ENCODE results near the gene PDZD2.

PDZD2 gene

DNA sequence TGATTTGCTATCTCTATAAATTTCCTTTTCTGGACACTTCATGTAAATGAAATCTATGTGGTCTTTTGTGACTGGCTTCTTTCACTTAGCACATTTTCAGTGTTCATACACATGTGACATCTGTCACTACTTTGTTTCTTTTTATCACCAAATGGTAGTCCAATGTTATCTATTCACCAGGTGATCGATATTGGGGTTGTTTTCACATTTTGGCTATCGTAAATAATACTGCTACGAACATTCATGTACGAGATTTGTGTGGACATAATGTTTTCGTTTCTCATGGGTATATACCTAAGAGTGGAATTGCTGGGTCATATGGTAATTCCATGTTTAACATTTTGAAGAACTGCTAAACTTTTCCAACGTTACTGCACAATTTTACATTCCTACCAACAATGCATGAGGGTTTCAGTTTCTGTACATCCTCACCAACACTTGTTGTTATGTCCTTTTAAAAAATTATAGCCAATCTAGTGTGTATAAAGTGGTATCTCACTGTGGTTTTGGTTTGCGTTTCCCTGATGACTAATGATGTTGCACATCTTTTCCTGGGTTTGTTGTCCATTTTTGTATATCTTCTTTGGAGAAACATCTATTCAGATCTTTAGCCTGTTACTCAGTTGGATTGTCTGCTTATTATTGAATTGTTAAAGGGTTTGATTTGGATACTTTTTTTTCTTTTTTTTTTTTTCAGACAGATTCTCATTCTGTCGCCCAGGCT, 263.0 kb downstream of the PDZD2 start:
- no peak for TF ChIP-seq ZFX (IDR thresholded peaks at IDR 0.05; ENCODE audit: borderline replicate concordance)
- TF ChIP-seq, protein P1, sequence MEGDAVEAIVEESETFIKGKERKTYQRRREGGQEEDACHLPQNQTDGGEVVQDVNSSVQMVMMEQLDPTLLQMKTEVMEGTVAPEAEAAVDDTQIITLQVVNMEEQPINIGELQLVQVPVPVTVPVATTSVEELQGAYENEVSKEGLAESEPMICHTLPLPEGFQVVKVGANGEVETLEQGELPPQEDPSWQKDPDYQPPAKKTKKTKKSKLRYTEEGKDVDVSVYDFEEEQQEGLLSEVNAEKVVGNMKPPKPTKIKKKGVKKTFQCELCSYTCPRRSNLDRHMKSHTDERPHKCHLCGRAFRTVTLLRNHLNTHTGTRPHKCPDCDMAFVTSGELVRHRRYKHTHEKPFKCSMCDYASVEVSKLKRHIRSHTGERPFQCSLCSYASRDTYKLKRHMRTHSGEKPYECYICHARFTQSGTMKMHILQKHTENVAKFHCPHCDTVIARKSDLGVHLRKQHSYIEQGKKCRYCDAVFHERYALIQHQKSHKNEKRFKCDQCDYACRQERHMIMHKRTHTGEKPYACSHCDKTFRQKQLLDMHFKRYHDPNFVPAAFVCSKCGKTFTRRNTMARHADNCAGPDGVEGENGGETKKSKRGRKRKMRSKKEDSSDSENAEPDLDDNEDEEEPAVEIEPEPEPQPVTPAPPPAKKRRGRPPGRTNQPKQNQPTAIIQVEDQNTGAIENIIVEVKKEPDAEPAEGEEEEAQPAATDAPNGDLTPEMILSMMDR (IDR thresholded peaks at IDR 0.05), result no peak
- H3K27ac ChIP-seq, result no peak overlapping the region

GRCh38 chr5:31908396-31908795, 269.5 kb downstream of the PDZD2 start:
- no peak overlapping the region for H3K27ac ChIP-seq
- no peak for TF ChIP-seq ZFX (IDR thresholded peaks at IDR 0.05; ENCODE audit: borderline replicate concordance)
- TF ChIP-seq, protein P1 (IDR thresholded peaks at IDR 0.05), result no peak

- TF ChIP-seq, protein P1 (IDR thresholded peaks at IDR 0.05), result no peak
- TF ChIP-seq ZFX (IDR thresholded peaks at IDR 0.05; ENCODE audit: borderline replicate concordance), result no peak
- no peak overlapping the region for H3K27ac ChIP-seq
These were observed 270.1 kb downstream of the PDZD2 start for GRCh38 chr5:31909073-31909472.

DNA sequence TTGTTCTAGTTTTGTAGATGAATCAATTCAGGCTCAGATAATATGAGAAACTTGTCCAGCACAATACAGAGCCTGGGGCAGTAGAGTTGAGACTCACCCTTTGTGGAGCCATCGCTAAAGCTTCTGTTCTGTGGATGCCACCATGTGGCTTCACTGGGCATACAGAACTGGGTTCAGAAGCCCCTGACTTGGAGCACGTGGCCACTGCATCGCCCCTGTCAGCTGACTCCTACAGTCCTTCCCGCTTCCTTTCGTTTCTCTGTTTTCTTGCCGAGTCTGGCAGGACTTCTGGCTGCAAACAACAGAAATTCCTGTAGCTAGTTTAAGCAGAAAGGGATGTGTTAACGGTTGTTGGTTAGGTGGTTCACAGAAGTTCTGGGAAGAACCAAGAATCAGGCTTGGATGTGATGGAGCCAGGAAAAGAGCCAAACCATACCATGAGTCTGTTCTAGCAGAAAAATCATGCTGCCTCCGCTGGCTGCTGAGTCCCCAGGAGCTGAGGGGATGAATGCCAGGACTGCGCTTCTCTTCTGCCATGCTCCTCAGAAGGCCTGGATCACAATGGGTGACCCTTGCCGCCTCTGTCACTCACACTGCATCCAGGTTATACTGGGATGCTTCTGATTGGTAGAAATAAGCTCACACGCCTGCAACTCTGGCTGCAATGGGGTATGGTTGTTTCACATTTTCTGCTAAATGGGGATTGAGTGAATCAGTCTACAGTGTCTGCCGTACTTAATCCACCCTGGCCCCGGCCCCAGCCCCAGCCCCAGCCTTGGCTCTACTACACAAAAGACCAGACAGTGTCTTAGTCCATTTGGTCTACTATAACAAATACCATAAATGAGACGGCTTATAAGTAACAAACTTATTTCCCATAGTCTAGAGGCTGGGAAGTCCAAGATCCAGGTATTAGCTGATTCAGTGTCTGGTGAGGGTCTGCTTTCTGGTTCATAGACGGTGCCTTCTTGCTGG, 272.6 kb downstream of the PDZD2 start:
- TF ChIP-seq, protein P1 (IDR thresholded peaks at IDR 0.05), result no peak
- no peak for TF ChIP-seq ZFX (IDR thresholded peaks at IDR 0.05; ENCODE audit: borderline replicate concordance)
- H3K27ac ChIP-seq, result no peak overlapping the region

DNA sequence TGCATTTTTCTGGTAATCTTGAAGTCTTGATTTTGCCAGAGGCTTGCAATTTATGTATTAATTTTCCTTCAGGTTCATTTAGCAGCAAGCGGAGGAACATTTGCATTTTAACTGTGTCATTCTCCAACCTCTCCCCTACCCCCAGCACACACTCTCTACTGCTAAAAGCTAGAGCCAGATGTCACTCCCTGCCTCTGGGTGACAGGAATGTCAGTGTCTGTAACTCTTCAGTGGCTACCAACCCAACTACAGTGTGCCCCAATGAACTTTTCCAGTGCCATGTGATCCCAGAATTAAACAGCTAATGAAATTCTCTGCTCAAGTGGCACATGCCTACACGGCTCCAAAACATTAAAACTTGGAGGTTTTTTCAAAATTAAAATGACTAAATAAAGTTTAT, 274.9 kb downstream of the PDZD2 start:
- H3K27ac ChIP-seq, result no peak overlapping the region

GRCh38 chr5:31916327-31916726, 277.4 kb downstream of the PDZD2 start:
- TF ChIP-seq, protein P1 (IDR thresholded peaks at IDR 0.05), result no peak
- H3K27ac ChIP-seq, result no peak overlapping the region

More for the DNA sequence above, 274.9 kb downstream of the PDZD2 start:
- no peak for TF ChIP-seq ZFX (IDR thresholded peaks at IDR 0.05; ENCODE audit: borderline replicate concordance)
- TF ChIP-seq, protein P1 (IDR thresholded peaks at IDR 0.05), result no peak

GRCh38 chr5:31918739-31919138, 279.8 kb downstream of the PDZD2 start:
- TF ChIP-seq ZFX (IDR thresholded peaks at IDR 0.05; ENCODE audit: borderline replicate concordance), result no peak
- TF ChIP-seq, protein P1 (IDR thresholded peaks at IDR 0.05), result no peak
- no peak overlapping the region for H3K27ac ChIP-seq

Measured in 22Rv1 (cell line).